Stomach (tissue), 9 donors: ENCODE data around the gene AGMO. TPM values are rescaled to one million over a fixed set of nuclear protein-coding genes. Genes with fewer than 3 reads are reported as not detected.

Experiments used
- DNase-seq, 2 donors: peaks; one replicate each; pipeline versions ENCODE4 v3.0.0 to v3.0.0-alpha.2; 2013 to 2019
- H3K27ac ChIP-seq, 5 donors: fragments of 200-600 bp in 4 of 5; sonication (generic) in 4 of 5; one replicate each; pipeline ENCODE4 v1.5.1; 2013 to 2019; ENCODE audit warnings: mild to moderate bottlenecking in 1 of 5, moderate library complexity in 1 of 5
- H3K27me3 ChIP-seq, 3 donors: fragments of 200-600 bp; sonication (generic); one replicate each; pipeline ENCODE4 v1.5.1; 2017 to 2019; ENCODE audit warnings: mixed run types in 1 of 3
- H3K36me3 ChIP-seq, 4 donors: fragments of 200-600 bp; sonication (generic); 1 replicate in 3 of 4; 2 replicates in 1 of 4; pipeline ENCODE4 v1.5.1; 2016 to 2019
- H3K4me1 ChIP-seq, 4 donors: fragments of 200-600 bp; sonication (generic); one replicate each; pipeline ENCODE4 v1.5.1; 2016 to 2019
- H3K4me3 ChIP-seq, 4 donors: fragments of 200-600 bp; sonication (generic) in 3 of 4; one replicate each; pipeline ENCODE4 v1.5.1; 2016 to 2019; ENCODE audit warnings: mild to moderate bottlenecking in 1 of 4
- H3K9me3 ChIP-seq, 4 donors: fragments of 200-600 bp; sonication (generic); one replicate each; pipeline ENCODE4 v1.5.1; 2016 to 2019
- EP300 ChIP-seq: sonication (generic); formaldehyde crosslinking; IDR thresholded peaks from one replicate; pipeline ENCODE4 v1.6.1; 2017; ENCODE audit warnings: antibody characterized with exemption
- POLR2A ChIP-seq, 4 donors: fragments of 450-650 bp; IDR thresholded peaks; one replicate each; pipeline ENCODE4 v1.6.1; 2016; ENCODE audit warnings: antibody characterized with exemption in 4 of 4, control low read depth in 2 of 4, mild to moderate bottlenecking in 1 of 4, moderate library complexity in 1 of 4
- POLR2AphosphoS5 ChIP-seq, 3 donors: sonication (generic); formaldehyde crosslinking; IDR thresholded peaks; one replicate each; pipeline ENCODE4 v1.6.1; 2016; ENCODE audit warnings: antibody characterized with exemption in 3 of 3
- WGBS, 5 donors: extraction: QIAGEN DNeasy Blood & Tissue Kit in 3 of 5; methylation state at CpG; one replicate each; pipeline versions ENCODE4 v1.1.5 to v1.1.7; 2013 to 2018; 5-methylcytosine and 5-hydroxymethylcytosine counted together
- intact Hi-C: fragments of 100-400 bp; cut with DNase I; formaldehyde crosslinking; loops from one replicate; pipeline ENCODE4 v1.15.1; 2023; ENCODE audit warnings: low total_unique reads
- polyA plus RNA-seq, 3 donors: library from polyadenylated mRNA; stranded (reverse); fragments of 200-250 nt; gene quantifications; one replicate each; pipeline ENCODE4 v1.2.3, GENCODE V29; 2013
- total RNA-seq, 5 donors: library from RNA; depleted of rRNA; stranded (reverse); fragments of >200 nt; gene quantifications; one replicate each; pipeline versions ENCODE4 v1.1.0 to v1.2.3, GENCODE V29; 2014 to 2016
- TF ChIP-seq, protein P1 (sequence below), 7 experiments: fragments of 450-650 bp in 4 of 7; fragments of 200-600 bp in 3 of 7; sonication (generic) in 3 of 7; IDR thresholded peaks; one replicate each; pipeline ENCODE4 v1.5.1; 2016 to 2019; ENCODE audit warnings: antibody characterized with exemption in 7 of 7, control low read depth in 2 of 7, mild to moderate bottlenecking in 1 of 7
- donor health status: healthy with polysubstance abuse.
- donor health status: Bipolar disorder and iron deficiency.
- donor health status: healthy.

AGMO gene
- total and polyA plus RNA-seq, 8 donors: 0.03 to 33.0 (median 5.0) TPM; not detected in 5

DNA sequence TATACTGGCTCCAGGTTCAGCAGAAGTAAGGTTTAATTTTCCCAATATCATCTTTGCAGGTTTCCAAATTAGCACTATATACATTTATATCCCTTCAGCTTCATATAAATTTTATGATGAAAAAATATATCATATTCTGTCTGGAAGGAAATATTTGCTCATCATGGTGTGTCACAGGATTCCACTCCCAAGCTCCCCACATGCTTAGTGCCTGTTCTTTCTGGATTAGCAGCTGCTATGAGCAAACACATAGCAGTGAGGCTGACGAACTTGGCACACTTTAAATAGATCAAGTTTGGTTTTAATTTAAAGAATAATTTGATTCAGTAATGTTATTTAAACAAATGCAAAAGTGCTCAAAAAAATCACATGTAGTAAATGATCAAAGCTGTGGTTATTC, 251.9 kb downstream of the AGMO start:
- Histone ChIP-seq H3K36me3 (no peaks in the 10 kb centered on the region), H3K27ac (no peak overlapping the region), H3K4me1 (no peaks in the 10 kb centered on the region), H3K27me3 (no peaks in the 10 kb centered on the region), H3K4me3 (no peak overlapping the region), H3K9me3 (no peaks in the 10 kb centered on the region)
- TF ChIP-seq, protein P1, sequence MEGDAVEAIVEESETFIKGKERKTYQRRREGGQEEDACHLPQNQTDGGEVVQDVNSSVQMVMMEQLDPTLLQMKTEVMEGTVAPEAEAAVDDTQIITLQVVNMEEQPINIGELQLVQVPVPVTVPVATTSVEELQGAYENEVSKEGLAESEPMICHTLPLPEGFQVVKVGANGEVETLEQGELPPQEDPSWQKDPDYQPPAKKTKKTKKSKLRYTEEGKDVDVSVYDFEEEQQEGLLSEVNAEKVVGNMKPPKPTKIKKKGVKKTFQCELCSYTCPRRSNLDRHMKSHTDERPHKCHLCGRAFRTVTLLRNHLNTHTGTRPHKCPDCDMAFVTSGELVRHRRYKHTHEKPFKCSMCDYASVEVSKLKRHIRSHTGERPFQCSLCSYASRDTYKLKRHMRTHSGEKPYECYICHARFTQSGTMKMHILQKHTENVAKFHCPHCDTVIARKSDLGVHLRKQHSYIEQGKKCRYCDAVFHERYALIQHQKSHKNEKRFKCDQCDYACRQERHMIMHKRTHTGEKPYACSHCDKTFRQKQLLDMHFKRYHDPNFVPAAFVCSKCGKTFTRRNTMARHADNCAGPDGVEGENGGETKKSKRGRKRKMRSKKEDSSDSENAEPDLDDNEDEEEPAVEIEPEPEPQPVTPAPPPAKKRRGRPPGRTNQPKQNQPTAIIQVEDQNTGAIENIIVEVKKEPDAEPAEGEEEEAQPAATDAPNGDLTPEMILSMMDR (IDR thresholded peaks at IDR 0.05): no peak
- TF ChIP-seq EP300 (no peak), POLR2A (IDR thresholded peaks at IDR 0.05) (no peak), POLR2AphosphoS5 (IDR thresholded peaks at IDR 0.05) (no peak)
- peak in 1 of 2 donors; percentile 14 for DNase-seq
- intact Hi-C loops: no loop called here
- 37 to 64% (median 51%) methylated on average over 1 of the region's 1 CpG for WGBS, 5 donors

DNA sequence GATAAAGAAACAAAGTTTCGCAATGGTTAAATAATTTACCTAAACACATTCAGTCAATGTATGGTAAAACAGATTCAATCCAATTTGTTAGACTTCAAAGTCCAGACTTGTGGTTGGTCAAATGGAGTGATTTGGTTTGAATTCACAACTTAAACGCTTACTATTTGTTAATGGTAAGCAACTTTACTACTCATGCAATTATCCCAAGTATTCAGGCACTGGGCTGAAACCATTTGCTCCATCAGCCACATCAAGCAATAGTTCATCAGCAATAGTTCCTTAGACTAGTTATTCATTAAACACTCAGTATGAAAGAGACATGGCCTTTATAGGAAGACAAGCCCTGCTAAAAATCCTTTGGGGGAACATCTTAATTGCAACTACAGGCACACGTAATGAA, 253.0 kb downstream of the AGMO start:
- H3K36me3 ChIP-seq: no peaks in the 10 kb centered on the region
- TF ChIP-seq POLR2AphosphoS5 (IDR thresholded peaks at IDR 0.05) (no peak), EP300 (no peak), POLR2A (IDR thresholded peaks at IDR 0.05) (no peak)
- TF ChIP-seq, protein P1 (IDR thresholded peaks at IDR 0.05): no peak
- no peak overlapping the region for H3K4me3 ChIP-seq
- H3K4me1 ChIP-seq: no peaks in the 10 kb centered on the region
- WGBS, 5 donors: 92 to 95% (median 94%) methylated on average over 3 of the region's 3 CpGs
- H3K27ac ChIP-seq: no peak overlapping the region
- H3K9me3 ChIP-seq: no peaks in the 10 kb centered on the region
- H3K27me3 ChIP-seq: no peaks in the 10 kb centered on the region
- no peak for DNase-seq
- intact Hi-C loops: no loop called here

DNA sequence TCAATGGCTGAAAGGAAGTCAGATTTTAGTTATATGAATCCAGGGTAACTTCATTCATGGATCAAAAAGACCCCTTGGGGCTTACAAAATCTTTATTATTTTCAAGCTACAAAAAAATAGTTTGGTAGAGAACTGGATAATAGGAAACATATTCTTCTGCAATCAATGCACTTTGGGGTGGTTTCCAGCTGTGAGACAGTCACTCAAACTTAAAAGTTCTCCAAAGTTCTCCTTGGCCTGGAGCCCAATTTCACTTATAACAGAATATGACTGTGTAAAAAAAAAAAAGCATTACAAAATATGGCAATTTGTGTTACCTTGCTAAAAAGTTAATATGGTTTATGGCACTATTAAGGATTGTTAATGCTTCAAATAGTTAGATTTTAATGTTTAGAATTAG, 255.5 kb downstream of the AGMO start:
- Histone ChIP-seq H3K27me3 (no peaks in the 10 kb centered on the region), H3K36me3 (no peaks in the 10 kb centered on the region), H3K9me3 (no peaks in the 10 kb centered on the region), H3K4me1 (no peaks in the 10 kb centered on the region), H3K27ac (no peak overlapping the region), H3K4me3 (no peak overlapping the region)
- TF ChIP-seq, protein P1 (IDR thresholded peaks at IDR 0.05): no peak
- no peak for TF ChIP-seq EP300
- TF ChIP-seq POLR2AphosphoS5 (IDR thresholded peaks at IDR 0.05): no peak
- TF ChIP-seq POLR2A (IDR thresholded peaks at IDR 0.05): no peak
- no peak for DNase-seq
- intact Hi-C loops: no loop called here

DNA sequence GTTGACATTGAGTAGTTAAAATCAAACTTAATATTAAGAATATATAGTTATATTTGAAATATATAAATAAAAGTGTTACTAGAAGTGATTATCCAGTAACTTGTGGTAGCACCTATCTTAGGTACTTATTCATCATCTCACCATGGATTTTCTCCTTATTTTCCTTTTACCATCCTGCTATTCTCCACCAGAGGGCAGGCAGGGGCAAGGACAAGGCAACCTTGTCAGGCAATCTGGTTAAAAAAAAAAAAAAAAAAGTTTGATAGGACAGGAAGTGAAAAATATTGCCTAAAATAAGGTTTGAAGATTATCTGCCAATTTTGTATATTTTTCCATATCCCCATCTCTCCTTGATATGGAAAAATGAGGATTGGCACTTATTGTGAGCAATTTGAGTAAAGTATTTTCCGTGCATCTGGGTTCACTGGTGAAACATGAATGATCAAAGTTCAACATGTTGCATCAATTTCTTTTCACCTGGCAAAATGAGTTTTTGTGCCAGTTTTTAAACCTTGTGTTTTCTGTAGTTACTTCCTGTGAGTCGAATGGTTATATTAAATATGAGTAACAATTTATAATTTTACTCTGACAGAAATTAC, 256.7 kb downstream of the AGMO start:
- Histone ChIP-seq H3K27me3 (no peaks in the 10 kb centered on the region), H3K9me3 (no peaks in the 10 kb centered on the region), H3K36me3 (no peaks in the 10 kb centered on the region), H3K27ac (no peak overlapping the region), H3K4me1 (no peaks in the 10 kb centered on the region), H3K4me3 (no peak overlapping the region)
- TF ChIP-seq, protein P1 (IDR thresholded peaks at IDR 0.05): peak in 5 of 7 experiments; percentile 35 to 64 (median 39)
- no peak for TF ChIP-seq POLR2AphosphoS5 (IDR thresholded peaks at IDR 0.05)
- TF ChIP-seq POLR2A (IDR thresholded peaks at IDR 0.05): no peak
- no peak for TF ChIP-seq EP300
- peak; percentile 40 to 67 for DNase-seq
- WGBS, 5 donors: 41 to 63% (median 52%) methylated on average over 2 of the region's 2 CpGs
- intact Hi-C loops: no loop called here
